ENCODE results near the gene CHRND.

CHRND gene

GRCh38 chr2:232576995-232577394 is 51.0 kb downstream of the CHRND start:
- DNase-seq: no peak

DNA sequence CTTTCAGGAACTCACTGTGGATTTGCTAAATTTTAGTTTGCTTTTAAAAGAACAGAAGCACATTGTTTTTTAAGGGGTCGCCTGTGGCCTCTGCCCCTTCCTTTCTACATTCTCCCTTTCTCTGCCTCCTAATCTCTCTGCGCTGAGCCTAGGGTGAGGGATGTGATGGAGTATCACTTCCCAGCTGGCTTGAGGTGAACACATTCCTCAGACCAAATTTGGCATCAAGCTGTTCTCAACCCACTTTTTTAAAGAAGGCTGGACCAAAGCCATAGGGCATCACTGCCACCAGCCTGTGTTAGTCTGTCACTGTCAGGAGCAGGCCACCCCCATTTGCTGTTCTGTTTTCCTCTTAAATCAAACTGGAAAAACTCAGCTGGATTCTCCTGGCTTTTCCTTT is 51.9 kb downstream of the CHRND start:
- DNase-seq: no peak

- DNase-seq: no peak
These were observed 52.7 kb downstream of the CHRND start for GRCh38 chr2:232578626-232579025.

DNA sequence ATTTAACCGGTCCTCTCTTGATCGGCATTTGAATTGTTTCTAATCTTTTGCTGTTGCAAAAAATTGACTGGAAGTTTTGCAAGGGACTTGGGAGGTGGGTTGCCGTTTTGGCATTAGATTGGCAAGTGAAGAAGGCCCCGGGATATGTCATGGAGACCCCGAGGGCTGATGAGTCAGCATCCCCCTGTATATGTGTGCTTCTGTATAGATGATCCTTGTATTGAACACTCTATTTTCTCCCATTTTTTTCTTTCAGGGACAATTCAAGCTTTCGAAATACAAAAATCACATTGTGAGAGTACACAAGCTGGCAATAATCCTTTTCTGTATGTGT is 54.7 kb downstream of the CHRND start:
- no peak for DNase-seq

DNA sequence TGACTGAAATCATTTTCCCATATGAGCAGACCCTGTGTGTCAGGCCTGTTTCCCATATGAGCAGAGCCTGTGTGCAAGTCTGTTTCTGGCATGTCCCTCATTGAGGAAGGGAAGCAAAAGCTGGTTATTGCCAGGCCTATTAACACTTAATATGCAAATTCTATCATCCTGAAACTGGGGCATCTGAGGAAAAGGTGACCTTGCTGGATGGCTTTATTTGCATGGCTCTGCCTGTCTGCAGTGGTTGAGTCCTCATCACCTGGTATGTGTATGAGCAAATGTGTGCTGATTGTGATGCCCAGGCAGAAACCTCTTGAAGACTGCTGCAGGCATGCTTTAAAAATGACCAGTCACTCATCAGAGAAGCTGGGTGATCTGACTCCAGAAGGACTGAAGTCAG is 55.8 kb downstream of the CHRND start:
- DNase-seq: no peak

DNA sequence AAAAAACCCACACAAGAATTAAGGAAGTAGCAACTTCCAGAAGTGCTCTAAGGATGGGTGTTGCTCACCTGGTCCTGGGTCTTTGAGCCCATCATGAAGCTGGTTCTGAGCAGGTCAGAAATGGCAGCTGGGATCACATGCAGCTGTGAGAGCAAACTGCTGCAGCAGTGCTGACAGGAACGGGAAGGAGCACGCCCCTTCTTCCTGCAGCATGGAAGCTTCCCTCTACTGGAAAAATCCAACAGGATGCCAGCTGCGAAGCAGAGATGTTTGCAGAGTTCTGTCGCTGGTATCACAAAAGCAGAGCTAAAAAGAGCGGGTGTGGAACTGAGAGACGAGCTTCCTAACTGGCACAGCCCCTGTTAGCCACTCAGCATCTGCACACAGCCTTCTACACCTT is 58.3 kb downstream of the CHRND start:
- no peak for DNase-seq
